Loucy (cell line): ENCODE results near the gene BICRA.

ENCODE experiments used
- EZH2phosphoT487 ChIP-seq: fragments of 200-600 bp; IDR thresholded peaks from 2 replicates; pipeline ENCODE4 v1.6.1; 2018; ENCODE audit warnings: antibody characterized with exemption, mild to moderate bottlenecking, moderate library complexity, borderline replicate concordance
- TF ChIP-seq, protein P1 (sequence below): fragments of 200-600 bp; sonication (generic); conservative IDR thresholded peaks from 2 replicates; pipeline ENCODE4 v1.5.1; 2014; ENCODE audit warnings: mild to moderate bottlenecking, antibody characterized with exemption, low read length

DNA sequence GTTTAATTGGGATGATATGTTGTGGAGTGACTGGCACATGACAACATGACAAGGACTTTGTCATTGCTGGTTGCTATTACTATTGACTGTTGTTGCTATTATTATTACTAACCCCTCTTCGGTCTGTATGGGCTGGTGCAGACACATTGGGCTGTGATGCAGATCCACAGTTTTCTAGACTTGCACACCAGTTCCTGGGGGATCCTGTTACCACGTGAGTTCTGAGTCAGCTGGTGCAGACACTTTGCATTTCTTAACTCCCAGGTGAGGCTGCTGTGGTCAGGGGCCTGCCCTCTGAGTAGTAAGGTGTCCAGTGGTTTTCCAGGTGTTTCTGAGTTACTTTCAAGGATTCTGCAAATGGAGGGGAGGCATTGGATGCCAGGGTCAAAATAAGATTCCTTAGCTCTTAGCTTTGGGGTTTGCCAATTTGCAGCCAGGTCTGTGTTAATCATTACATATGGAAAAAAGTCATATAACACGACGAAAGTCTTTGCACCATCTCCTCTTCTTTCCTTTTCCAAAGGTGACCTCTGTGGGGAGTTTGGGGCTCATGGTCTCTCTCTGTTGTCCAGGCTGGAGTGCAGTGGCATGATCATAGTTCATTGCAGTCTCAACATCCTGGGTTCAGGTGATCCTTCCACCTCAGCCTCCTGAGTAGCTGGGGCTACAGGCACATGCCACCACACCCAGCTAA, 19.3 kb downstream of the BICRA start:
- TF ChIP-seq, protein P1, sequence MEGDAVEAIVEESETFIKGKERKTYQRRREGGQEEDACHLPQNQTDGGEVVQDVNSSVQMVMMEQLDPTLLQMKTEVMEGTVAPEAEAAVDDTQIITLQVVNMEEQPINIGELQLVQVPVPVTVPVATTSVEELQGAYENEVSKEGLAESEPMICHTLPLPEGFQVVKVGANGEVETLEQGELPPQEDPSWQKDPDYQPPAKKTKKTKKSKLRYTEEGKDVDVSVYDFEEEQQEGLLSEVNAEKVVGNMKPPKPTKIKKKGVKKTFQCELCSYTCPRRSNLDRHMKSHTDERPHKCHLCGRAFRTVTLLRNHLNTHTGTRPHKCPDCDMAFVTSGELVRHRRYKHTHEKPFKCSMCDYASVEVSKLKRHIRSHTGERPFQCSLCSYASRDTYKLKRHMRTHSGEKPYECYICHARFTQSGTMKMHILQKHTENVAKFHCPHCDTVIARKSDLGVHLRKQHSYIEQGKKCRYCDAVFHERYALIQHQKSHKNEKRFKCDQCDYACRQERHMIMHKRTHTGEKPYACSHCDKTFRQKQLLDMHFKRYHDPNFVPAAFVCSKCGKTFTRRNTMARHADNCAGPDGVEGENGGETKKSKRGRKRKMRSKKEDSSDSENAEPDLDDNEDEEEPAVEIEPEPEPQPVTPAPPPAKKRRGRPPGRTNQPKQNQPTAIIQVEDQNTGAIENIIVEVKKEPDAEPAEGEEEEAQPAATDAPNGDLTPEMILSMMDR, result no peak
- TF ChIP-seq EZH2phosphoT487, result no peak
